CD14-positive monocyte (primary cell): ENCODE data around the gene DHX57. TPM values are rescaled to one million over a fixed set of nuclear protein-coding genes. Genes with fewer than 3 reads are reported as not detected.

ENCODE experiments used
- DNase-seq, 3 donors: peaks; one replicate each; pipeline ENCODE4 v3.0.0-alpha.2; 2011 to 2022
- H2AFZ ChIP-seq: 2 replicates; pipeline ENCODE4 v1.6.0; 2012; ENCODE audit warnings: mild to moderate bottlenecking, low read depth, low read length, inconsistent platforms; ENCODE audit not compliant: insufficient read depth, poor library complexity, severe bottlenecking
- H3K27ac ChIP-seq, 2 donors: 1 replicate in 1 of 2; 2 replicates in 1 of 2; pipeline ENCODE4 v1.5.1; 2012 to 2013; ENCODE audit warnings: low read length in 2 of 2, control low read depth in 1 of 2, inconsistent platforms in 1 of 2, low read depth in 1 of 2, mild to moderate bottlenecking in 1 of 2
- H3K27me3 ChIP-seq, 2 donors: one replicate each; pipeline versions ENCODE4 v1.6.0 to v1.6.1; 2011 to 2013; ENCODE audit warnings: low read length in 2 of 2; ENCODE audit not compliant: control insufficient read depth in 2 of 2, insufficient read depth in 2 of 2
- H3K36me3 ChIP-seq, 2 donors: replicated peaks in 1 of 2; 1 replicate in 1 of 2; 2 replicates in 1 of 2; pipeline versions ENCODE4 v1.5.1 to v1.6.1; 2012 to 2013; ENCODE audit warnings: low read length in 2 of 2, control low read depth in 1 of 2, inconsistent platforms in 1 of 2, mild to moderate bottlenecking in 1 of 2; ENCODE audit not compliant: insufficient read depth in 2 of 2, control insufficient read depth in 1 of 2
- H3K4me1 ChIP-seq, 2 donors: 1 replicate in 1 of 2; 2 replicates in 1 of 2; pipeline versions ENCODE4 v1.5.1 to v1.6.1; 2012 to 2013; ENCODE audit warnings: low read length in 2 of 2, control low read depth in 1 of 2, inconsistent platforms in 1 of 2, mild to moderate bottlenecking in 1 of 2, moderate library complexity in 1 of 2; ENCODE audit not compliant: insufficient read depth in 2 of 2, control insufficient read depth in 1 of 2
- H3K4me2 ChIP-seq: replicated peaks from 2 replicates; pipeline ENCODE3; 2012; ENCODE audit warnings: low read length, moderate library complexity, mild to moderate bottlenecking; ENCODE audit not compliant: poor library complexity, severe bottlenecking; ENCODE audit errors: extremely low read depth
- H3K4me3 ChIP-seq, 3 experiments: fragments of 200-600 bp in 1 of 3; sonication (generic) in 1 of 3; replicated peaks in 1 of 3; 1 replicate in 2 of 3; 2 replicates in 1 of 3; pipeline ENCODE4 v1.5.1; 2011 to 2013; ENCODE audit warnings: low read length in 3 of 3, mild to moderate bottlenecking in 3 of 3, control low read depth in 2 of 3, low read depth in 2 of 3, inconsistent platforms in 1 of 3, moderate library complexity in 1 of 3
- H3K79me2 ChIP-seq: 2 replicates; pipeline ENCODE4 v1.6.0; 2012; ENCODE audit warnings: mild to moderate bottlenecking, control low read depth, inconsistent platforms, low read length, moderate library complexity; ENCODE audit not compliant: insufficient read depth
- H3K9ac ChIP-seq: 2 replicates; pipeline ENCODE4 v1.6.0; 2017; ENCODE audit warnings: low read length, mild to moderate bottlenecking; ENCODE audit not compliant: insufficient read depth, poor library complexity, severe bottlenecking
- H3K9me3 ChIP-seq, 2 donors: replicated peaks in 1 of 2; 1 replicate in 1 of 2; 2 replicates in 1 of 2; pipeline versions ENCODE4 v1.5.1 to v1.6.1; 2012 to 2013; ENCODE audit warnings: low read length in 2 of 2, control low read depth in 1 of 2; ENCODE audit not compliant: control insufficient read depth in 1 of 2, insufficient read depth in 1 of 2
- H4K20me1 ChIP-seq: 2 replicates; pipeline ENCODE4 v1.6.0; 2012; ENCODE audit warnings: mild to moderate bottlenecking, low read length, control low read depth, moderate library complexity; ENCODE audit not compliant: insufficient read depth
- H3K27ac Mint-ChIP-seq, 7 donors: one replicate each; pipeline ENCODE4 v1.8.0; 2020; ENCODE audit warnings: mild to moderate bottlenecking in 7 of 7, mixed read lengths in 7 of 7, moderate library complexity in 6 of 7, inconsistent platforms in 2 of 7
- H3K27me3 Mint-ChIP-seq, 3 donors: one replicate each; pipeline ENCODE4 v1.8.0; 2021 to 2022; ENCODE audit warnings: low read depth in 3 of 3, mild to moderate bottlenecking in 3 of 3, mixed read lengths in 3 of 3, moderate library complexity in 3 of 3, inconsistent platforms in 1 of 3
- H3K36me3 Mint-ChIP-seq, 2 donors: one replicate each; pipeline ENCODE4 v1.8.0; 2020; ENCODE audit warnings: mixed read lengths in 2 of 2, inconsistent platforms in 1 of 2, mild to moderate bottlenecking in 1 of 2
- H3K4me1 Mint-ChIP-seq: one replicate; pipeline ENCODE4 v1.8.0; 2020; ENCODE audit warnings: mild to moderate bottlenecking, mixed read lengths
- H3K4me3 Mint-ChIP-seq, 2 donors: one replicate each; pipeline ENCODE4 v1.8.0; 2020; ENCODE audit warnings: mild to moderate bottlenecking in 2 of 2, mixed read lengths in 2 of 2, moderate library complexity in 1 of 2
- H3K9me3 Mint-ChIP-seq, 7 donors: one replicate each; pipeline ENCODE4 v1.8.0; 2020 to 2022; ENCODE audit warnings: mixed read lengths in 7 of 7, mild to moderate bottlenecking in 6 of 7, moderate library complexity in 6 of 7, inconsistent platforms in 2 of 7
- CTCF ChIP-seq: fragments of 200-600 bp; IDR thresholded peaks from one replicate; pipeline ENCODE4 v1.8.0; 2022; ENCODE audit warnings: antibody characterized with exemption, mild to moderate bottlenecking
- WGBS: methylation state at CpG from one replicate; pipeline ENCODE4 v1.1.5; 2013; ENCODE audit warnings: missing lambda C conversion rate; ENCODE audit not compliant: insufficient coverage; 5-methylcytosine and 5-hydroxymethylcytosine counted together
- intact Hi-C, 2 donors: fragments of 100-400 bp; cut with micrococcal nuclease; formaldehyde crosslinking; loops; one replicate each; pipeline versions ENCODE4 v1.15.0 to v1.15.1; 2023
- polyA plus RNA-seq, 3 donors: library from polyadenylated mRNA; depleted of rRNA in 1 of 3; unstranded in 2 of 3; stranded (reverse) in 1 of 3; fragments of 300-500 nt in 2 of 3; fragments of >200 nt in 1 of 3; fragmentation: Illumina TruSeq in 2 of 3; gene quantifications; 1 replicate in 2 of 3; 2 replicates in 1 of 3; pipeline ENCODE4 v1.2.3, GENCODE V29; 2012 to 2021

DHX57 gene
- polyA plus RNA-seq, 3 donors: 7.7 to 13.4 (median 12.9) TPM

GRCh38 chr2:38912619-38913018 lies 36.9 kb upstream of the DHX57 start:
- no peak for DNase-seq
- no peaks in the 10 kb centered on the region for H3K79me2 ChIP-seq
- intact Hi-C loops: no loop called here
- no peak overlapping the region for H3K4me2 ChIP-seq
- no peaks in the 10 kb centered on the region for H4K20me1 ChIP-seq
- Mint-ChIP-seq H3K4me1 (peaks cover 6% of the 10 kb centered on the region), H3K27me3 (peaks cover 0 to 4% (median 1%) of the 10 kb centered on the region in 3 donors), H3K9me3 (no peaks in the 10 kb centered on the region), H3K27ac (no peak overlapping the region), H3K36me3 (no peaks in the 10 kb centered on the region), H3K4me3 (no peak overlapping the region)
- no peaks in the 10 kb centered on the region for H3K36me3 ChIP-seq
- no peak overlapping the region for H3K27ac ChIP-seq
- WGBS: no CpG with 5 or more reads among the region's 1 CpG
- no peaks in the 10 kb centered on the region for H3K27me3 ChIP-seq
- TF ChIP-seq CTCF: no peak
- H2AFZ ChIP-seq: no peak overlapping the region
- H3K9me3 ChIP-seq: no peaks in the 10 kb centered on the region
- no peak overlapping the region for H3K9ac ChIP-seq
- peaks cover 0 to 2% of the 10 kb centered on the region in 2 donors for H3K4me1 ChIP-seq
- H3K4me3 ChIP-seq: no peak overlapping the region

GRCh38 chr2:38911191-38911590 lies 35.5 kb upstream of the DHX57 start:
- H3K27me3 Mint-ChIP-seq: peaks cover 0 to 4% (median 1%) of the 10 kb centered on the region in 3 donors
- Histone ChIP-seq H3K4me1 (peaks cover 0 to 2% of the 10 kb centered on the region in 2 donors), H3K79me2 (no peaks in the 10 kb centered on the region), H3K36me3 (no peaks in the 10 kb centered on the region), H4K20me1 (no peaks in the 10 kb centered on the region), H3K27me3 (no peaks in the 10 kb centered on the region), H3K27ac (no peak overlapping the region), H3K9ac (no peak overlapping the region), H3K4me3 (no peak overlapping the region), H2AFZ (no peak overlapping the region), H3K9me3 (no peaks in the 10 kb centered on the region), H3K4me2 (no peak overlapping the region)
- no peak for DNase-seq
- intact Hi-C loops: no loop called here
- no peaks in the 10 kb centered on the region for H3K9me3 Mint-ChIP-seq
- no CpG with 5 or more reads among the region's 1 CpG for WGBS
- no peak overlapping the region for H3K27ac Mint-ChIP-seq
- TF ChIP-seq CTCF: no peak
- no peak overlapping the region for H3K4me3 Mint-ChIP-seq
- H3K4me1 Mint-ChIP-seq: peaks cover 6% of the 10 kb centered on the region
- no peaks in the 10 kb centered on the region for H3K36me3 Mint-ChIP-seq
